Vagina (tissue), 2 donors: ENCODE data around the gene GFPT1. TPM values are rescaled to one million over a fixed set of nuclear protein-coding genes. Genes with fewer than 3 reads are reported as not detected.
A peak's percentile ranks its signal among the peaks of the same experiment; 100 is the strongest.

Experiments
- DNase-seq, 2 donors: peaks; one replicate each; pipeline ENCODE4 v3.0.0-alpha.2; 2017; ENCODE audit errors: extremely low spot score in 2 of 2
- H3K27ac ChIP-seq: fragments of 200-600 bp; sonication (generic); one replicate; pipeline ENCODE4 v1.5.1; 2019
- H3K27me3 ChIP-seq: fragments of 200-600 bp; sonication (generic); one replicate; pipeline ENCODE4 v1.5.1; 2019
- H3K36me3 ChIP-seq, 2 donors: fragments of 200-600 bp; sonication (generic); one replicate each; pipeline ENCODE4 v1.5.1; 2017 to 2019
- H3K4me1 ChIP-seq: fragments of 200-600 bp; sonication (generic); one replicate; pipeline ENCODE4 v1.5.1; 2019
- H3K4me3 ChIP-seq, 2 donors: fragments of 200-600 bp; sonication (generic); 1 replicate in 1 of 2; 2 replicates in 1 of 2; pipeline ENCODE4 v1.5.1; 2016 to 2019
- H3K9me3 ChIP-seq: fragments of 200-600 bp; sonication (generic); one replicate; pipeline ENCODE4 v1.5.1; 2019
- POLR2A ChIP-seq, 2 donors: fragments of 450-650 bp; IDR thresholded peaks; one replicate each; pipeline ENCODE4 v1.6.1; 2017; ENCODE audit warnings: antibody characterized with exemption in 2 of 2, mild to moderate bottlenecking in 2 of 2, moderate library complexity in 2 of 2
- POLR2AphosphoS5 ChIP-seq, 2 donors: sonication (generic); formaldehyde crosslinking; IDR thresholded peaks; one replicate each; pipeline ENCODE4 v1.9.0; 2017; ENCODE audit warnings: antibody characterized with exemption in 2 of 2, mild to moderate bottlenecking in 2 of 2, low read depth in 1 of 2; ENCODE audit not compliant: insufficient read depth in 1 of 2
- intact Hi-C: fragments of 100-400 bp; cut with DNase I; formaldehyde crosslinking; loops from one replicate; pipeline ENCODE4 v1.15.1; 2023
- total RNA-seq: library from RNA; depleted of rRNA; stranded (reverse); fragments of >200 nt; gene quantifications from one replicate; pipeline ENCODE4 v1.2.3, GENCODE V29; 2016
- TF ChIP-seq, protein P1 (sequence below), 3 experiments: fragments of 450-650 bp in 2 of 3; fragments of 200-600 bp in 1 of 3; sonication (generic) in 1 of 3; IDR thresholded peaks; one replicate each; pipeline ENCODE4 v1.5.1; 2017 to 2019; ENCODE audit warnings: antibody characterized with exemption in 3 of 3, mild to moderate bottlenecking in 2 of 3, moderate library complexity in 2 of 3

The GFPT1 gene
- total RNA-seq, 1 donor from 2014 or later: 17.9 TPM

DNA sequence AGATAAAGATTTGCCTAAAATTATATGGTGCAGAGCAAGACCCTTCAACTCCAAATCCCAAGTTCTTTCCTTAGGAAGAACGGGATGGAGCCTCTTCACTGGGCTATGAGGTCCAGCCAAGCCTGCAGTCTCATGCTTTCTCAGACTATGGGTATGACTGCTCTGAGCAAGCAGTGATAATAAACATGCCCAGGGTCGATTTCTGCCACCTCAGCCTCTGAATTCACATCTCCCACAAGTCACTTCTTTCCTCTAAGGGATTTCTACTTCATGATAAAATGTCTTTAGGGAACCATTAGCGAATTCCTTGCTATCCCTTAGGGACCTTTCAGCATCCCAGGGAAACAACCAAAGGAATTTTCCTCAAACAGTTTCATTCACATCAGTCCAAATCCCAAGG is 94.8 kb downstream of the GFPT1 start:
- TF ChIP-seq POLR2A (IDR thresholded peaks at IDR 0.05) (no peak), POLR2AphosphoS5 (IDR thresholded peaks at IDR 0.05; ENCODE audit: insufficient read depth in 1 of 2, low read depth in 1 of 2) (no peak)
- TF ChIP-seq, protein P1, sequence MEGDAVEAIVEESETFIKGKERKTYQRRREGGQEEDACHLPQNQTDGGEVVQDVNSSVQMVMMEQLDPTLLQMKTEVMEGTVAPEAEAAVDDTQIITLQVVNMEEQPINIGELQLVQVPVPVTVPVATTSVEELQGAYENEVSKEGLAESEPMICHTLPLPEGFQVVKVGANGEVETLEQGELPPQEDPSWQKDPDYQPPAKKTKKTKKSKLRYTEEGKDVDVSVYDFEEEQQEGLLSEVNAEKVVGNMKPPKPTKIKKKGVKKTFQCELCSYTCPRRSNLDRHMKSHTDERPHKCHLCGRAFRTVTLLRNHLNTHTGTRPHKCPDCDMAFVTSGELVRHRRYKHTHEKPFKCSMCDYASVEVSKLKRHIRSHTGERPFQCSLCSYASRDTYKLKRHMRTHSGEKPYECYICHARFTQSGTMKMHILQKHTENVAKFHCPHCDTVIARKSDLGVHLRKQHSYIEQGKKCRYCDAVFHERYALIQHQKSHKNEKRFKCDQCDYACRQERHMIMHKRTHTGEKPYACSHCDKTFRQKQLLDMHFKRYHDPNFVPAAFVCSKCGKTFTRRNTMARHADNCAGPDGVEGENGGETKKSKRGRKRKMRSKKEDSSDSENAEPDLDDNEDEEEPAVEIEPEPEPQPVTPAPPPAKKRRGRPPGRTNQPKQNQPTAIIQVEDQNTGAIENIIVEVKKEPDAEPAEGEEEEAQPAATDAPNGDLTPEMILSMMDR (IDR thresholded peaks at IDR 0.05): no peak
- intact Hi-C loops: no loop called here
- DNase-seq: no peak

DNA sequence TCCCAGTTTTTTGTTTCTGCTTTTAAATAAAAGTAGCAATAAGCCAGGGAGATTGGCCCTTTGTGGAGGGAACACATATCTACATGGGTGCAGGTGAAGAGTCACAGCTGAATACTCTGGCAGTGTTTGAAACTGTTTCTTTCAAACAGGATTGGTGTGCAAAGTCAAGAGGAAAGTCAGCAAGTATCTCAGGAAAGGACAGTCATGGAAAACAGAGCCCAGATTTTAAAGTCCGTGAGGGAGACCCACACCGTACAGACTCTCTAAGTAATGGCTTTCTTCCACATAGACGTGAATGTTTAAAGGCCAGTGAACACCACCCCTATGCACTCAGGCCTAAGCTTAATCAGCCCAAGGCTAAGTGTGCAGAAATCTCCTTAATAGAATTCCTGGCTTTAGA is 95.3 kb downstream of the GFPT1 start:
- Histone ChIP-seq H3K27me3 (no peaks in the 10 kb centered on the region), H3K27ac (no peak overlapping the region), H3K4me1 (peaks cover 15% of the 10 kb centered on the region), H3K36me3 (no peaks in the 10 kb centered on the region), H3K9me3 (no peaks in the 10 kb centered on the region), H3K4me3 (no peak overlapping the region)
- no peak for TF ChIP-seq POLR2AphosphoS5 (IDR thresholded peaks at IDR 0.05; ENCODE audit: insufficient read depth in 1 of 2, low read depth in 1 of 2)
- TF ChIP-seq, protein P1 (IDR thresholded peaks at IDR 0.05): no peak
- TF ChIP-seq POLR2A (IDR thresholded peaks at IDR 0.05): no peak
- DNase-seq: no peak
- intact Hi-C loops: no loop called here

More for the DNA sequence above, 94.8 kb downstream of the GFPT1 start:
- no peaks in the 10 kb centered on the region for H3K36me3 ChIP-seq
- H3K9me3 ChIP-seq: no peaks in the 10 kb centered on the region
- H3K4me1 ChIP-seq: peaks cover 15% of the 10 kb centered on the region
- no peaks in the 10 kb centered on the region for H3K27me3 ChIP-seq
- no peak overlapping the region for H3K27ac ChIP-seq
- H3K4me3 ChIP-seq: no peak overlapping the region

DNA sequence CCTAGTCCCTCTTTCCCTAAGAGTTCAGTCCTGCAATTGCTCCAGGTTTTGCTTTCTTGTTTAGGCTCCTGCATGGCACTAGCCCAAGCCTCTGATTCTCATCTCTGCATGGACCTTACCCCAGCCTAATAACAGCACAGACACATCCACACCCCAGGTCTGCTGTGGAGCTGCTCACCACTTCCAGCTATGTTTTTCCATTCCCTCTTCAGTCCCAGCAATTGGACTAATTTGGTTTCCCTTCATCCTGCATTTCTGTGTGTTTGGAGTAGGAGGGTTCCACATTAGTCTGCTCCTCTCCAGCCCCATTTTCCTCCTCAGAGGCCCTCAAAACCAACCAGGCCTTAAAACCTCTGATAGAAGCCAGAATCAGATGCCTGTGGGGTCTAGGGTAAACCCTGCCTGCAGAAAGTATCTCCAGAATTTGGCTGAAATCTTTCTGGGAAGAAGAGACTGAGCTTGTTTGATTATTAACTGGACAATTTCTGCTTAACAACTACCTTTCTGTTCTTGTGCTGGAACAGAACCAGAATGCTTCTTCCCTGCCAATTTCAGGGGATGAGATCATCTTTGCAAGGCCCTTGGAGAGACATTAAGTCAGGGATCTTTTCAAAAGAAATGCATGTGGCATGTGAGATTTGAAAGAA is 95.9 kb downstream of the GFPT1 start:
- Histone ChIP-seq H3K9me3 (no peaks in the 10 kb centered on the region), H3K36me3 (no peaks in the 10 kb centered on the region), H3K4me3 (no peak overlapping the region), H3K27ac (peak overlapping the region; percentile 14), H3K27me3 (no peaks in the 10 kb centered on the region), H3K4me1 (peaks cover 15% of the 10 kb centered on the region)
- TF ChIP-seq POLR2AphosphoS5 (IDR thresholded peaks at IDR 0.05; ENCODE audit: insufficient read depth in 1 of 2, low read depth in 1 of 2) (no peak), POLR2A (IDR thresholded peaks at IDR 0.05) (no peak)
- TF ChIP-seq, protein P1 (IDR thresholded peaks at IDR 0.05): no peak
- intact Hi-C loops: no loop called here
- DNase-seq: no peak

DNA sequence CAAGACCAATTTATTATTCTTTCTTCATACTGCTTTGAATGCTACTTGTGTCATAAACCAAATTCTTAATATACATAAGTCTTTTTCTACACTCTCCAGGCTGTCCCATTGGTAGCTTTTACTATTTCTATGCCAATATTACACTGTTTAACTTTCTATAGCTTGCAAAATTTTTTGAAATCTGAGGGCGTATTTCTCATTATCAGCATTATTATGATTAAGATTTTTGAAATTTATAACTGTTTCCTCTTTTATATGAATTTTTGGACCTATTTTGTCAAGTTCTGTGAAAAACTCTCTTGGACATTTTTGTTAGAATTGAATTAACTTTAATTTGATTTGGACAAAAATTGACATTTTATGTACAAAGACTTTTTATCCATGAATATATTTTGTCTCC is 98.6 kb downstream of the GFPT1 start:
- TF ChIP-seq, protein P1 (IDR thresholded peaks at IDR 0.05): no peak
- no peak for TF ChIP-seq POLR2AphosphoS5 (IDR thresholded peaks at IDR 0.05; ENCODE audit: insufficient read depth in 1 of 2, low read depth in 1 of 2)
- TF ChIP-seq POLR2A (IDR thresholded peaks at IDR 0.05): no peak
- Histone ChIP-seq H3K9me3 (no peaks in the 10 kb centered on the region), H3K4me3 (no peak overlapping the region), H3K4me1 (peaks cover 15% of the 10 kb centered on the region), H3K27ac (no peak overlapping the region), H3K36me3 (no peaks in the 10 kb centered on the region), H3K27me3 (no peaks in the 10 kb centered on the region)
- no peak for DNase-seq
- intact Hi-C loops: no loop called here

DNA sequence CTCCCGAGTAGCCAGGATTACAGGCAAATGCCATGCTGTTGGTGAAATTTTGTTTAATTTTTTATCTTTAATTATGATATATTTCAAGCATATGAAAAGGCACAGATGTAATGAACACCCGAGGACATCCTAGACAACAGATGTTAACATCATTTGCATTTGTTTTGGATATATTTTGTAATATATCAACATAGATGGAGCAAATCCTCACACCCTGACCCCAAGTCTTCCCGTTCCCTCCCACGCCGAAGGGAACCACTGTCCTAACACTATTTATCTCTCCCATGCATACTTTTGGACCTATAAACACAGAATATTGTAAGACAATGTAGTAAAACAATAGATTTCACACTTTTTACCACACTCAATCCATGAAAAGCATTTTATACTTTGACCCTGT is 99.5 kb downstream of the GFPT1 start:
- Histone ChIP-seq H3K27ac (no peak overlapping the region), H3K4me3 (no peak overlapping the region), H3K9me3 (no peaks in the 10 kb centered on the region), H3K27me3 (no peaks in the 10 kb centered on the region), H3K36me3 (no peaks in the 10 kb centered on the region), H3K4me1 (peaks cover 15% of the 10 kb centered on the region)
- TF ChIP-seq, protein P1 (IDR thresholded peaks at IDR 0.05): no peak
- no peak for TF ChIP-seq POLR2A (IDR thresholded peaks at IDR 0.05)
- TF ChIP-seq POLR2AphosphoS5 (IDR thresholded peaks at IDR 0.05; ENCODE audit: insufficient read depth in 1 of 2, low read depth in 1 of 2): no peak
- no peak for DNase-seq
- intact Hi-C loops: no loop called here
